Measurements from ENCODE around the gene THOC1.
A peak's percentile ranks its signal among the peaks of the same experiment; 100 is the strongest.

Gene THOC1

GRCh38 chr18:272650-273049 lies 4.8 kb upstream of the THOC1 start:
- Histone ChIP-seq H3K27me3 (ENCODE audit: insufficient read depth, low read depth, severe bottlenecking) (no peaks in the 10 kb centered on the region), H3K36me3 (peaks cover 5% of the 10 kb centered on the region; the same call in 1 of the 2 replicates), H3K4me3 (ENCODE audit: low read depth, low read length) (no peak overlapping the region), H3K9me3 (ENCODE audit: severe bottlenecking) (no peaks in the 10 kb centered on the region), H3K27ac (no peak overlapping the region)
- DNase-seq: no peak
- no peak for TF ChIP-seq CTCF (IDR thresholded peaks at IDR 0.05; ENCODE audit: low read depth, low read length)

- DNase-seq: no peak
- TF ChIP-seq CTCF (IDR thresholded peaks at IDR 0.05; ENCODE audit: low read depth, low read length): no peak
- peaks cover 21% of the 10 kb centered on the region for H3K36me3 ChIP-seq
- H3K4me3 ChIP-seq (ENCODE audit: low read depth, low read length): no peak overlapping the region
- no peak overlapping the region for H3K27ac ChIP-seq
- H3K9me3 ChIP-seq (ENCODE audit: severe bottlenecking): no peaks in the 10 kb centered on the region
- no peaks in the 10 kb centered on the region for H3K27me3 ChIP-seq (ENCODE audit: insufficient read depth, low read depth, severe bottlenecking)
Measured at GRCh38 chr18:269480-270095, 1.7 kb upstream of the THOC1 start.

GRCh38 chr18:267380-267687 lies 513 bp downstream of the THOC1 start:
- Histone ChIP-seq H3K9me3 (ENCODE audit: severe bottlenecking) (no peaks in the 10 kb centered on the region), H3K27me3 (ENCODE audit: insufficient read depth, low read depth, severe bottlenecking) (no peaks in the 10 kb centered on the region), H3K4me3 (ENCODE audit: low read depth, low read length) (peak overlapping the region; percentile 99), H3K27ac (peak overlapping the region; percentile 92), H3K36me3 (peaks cover 40% of the 10 kb centered on the region)
- no peak for TF ChIP-seq CTCF (IDR thresholded peaks at IDR 0.05; ENCODE audit: low read depth, low read length)
- DNase-seq: peak; percentile 57

- DNase-seq: no peak
- TF ChIP-seq CTCF (IDR thresholded peaks at IDR 0.05; ENCODE audit: low read depth, low read length): no peak
- Histone ChIP-seq H3K36me3 (peaks cover 85% of the 10 kb centered on the region), H3K9me3 (ENCODE audit: severe bottlenecking) (no peaks in the 10 kb centered on the region), H3K4me3 (ENCODE audit: low read depth, low read length) (no peak overlapping the region), H3K27ac (no peak overlapping the region), H3K27me3 (ENCODE audit: insufficient read depth, low read depth, severe bottlenecking) (no peaks in the 10 kb centered on the region)
Measured at GRCh38 chr18:261398-262073, 6.3 kb downstream of the THOC1 start.

GRCh38 chr18:260547-260946 lies 7.3 kb downstream of the THOC1 start:
- H3K36me3 ChIP-seq: peaks cover 90% of the 10 kb centered on the region
- no peaks in the 10 kb centered on the region for H3K27me3 ChIP-seq (ENCODE audit: insufficient read depth, low read depth, severe bottlenecking)
- no peak overlapping the region for H3K4me3 ChIP-seq (ENCODE audit: low read depth, low read length)
- no peak for TF ChIP-seq CTCF (IDR thresholded peaks at IDR 0.05; ENCODE audit: low read depth, low read length)
- no peak overlapping the region for H3K27ac ChIP-seq
- no peak for DNase-seq
- H3K9me3 ChIP-seq (ENCODE audit: severe bottlenecking): no peaks in the 10 kb centered on the region

- Histone ChIP-seq H3K36me3 (peaks cover 85% of the 10 kb centered on the region), H3K4me3 (ENCODE audit: low read depth, low read length) (no peak overlapping the region), H3K27me3 (ENCODE audit: insufficient read depth, low read depth, severe bottlenecking) (no peaks in the 10 kb centered on the region), H3K27ac (no peak overlapping the region), H3K9me3 (ENCODE audit: severe bottlenecking) (no peaks in the 10 kb centered on the region)
- no peak for TF ChIP-seq CTCF (IDR thresholded peaks at IDR 0.05; ENCODE audit: low read depth, low read length)
- DNase-seq: no peak
Measured at GRCh38 chr18:255171-255570, 12.7 kb downstream of the THOC1 start.

Measured in WERI-Rb-1 (cell line).